ENCODE results near the gene GABRB1.

The GABRB1 gene

GRCh38 chr4:47128991-47129390 is 97.6 kb downstream of the GABRB1 start:
- no peak overlapping the region for H3K4me3 ChIP-seq (ENCODE audit: low read depth, low read length)
- TF ChIP-seq CTCF (IDR thresholded peaks at IDR 0.05; ENCODE audit: borderline replicate concordance, insufficient read depth, low read depth, low read length), result no peak

- no peak for TF ChIP-seq CTCF (IDR thresholded peaks at IDR 0.05; ENCODE audit: borderline replicate concordance, insufficient read depth, low read depth, low read length)
- no peak overlapping the region for H3K4me3 ChIP-seq (ENCODE audit: low read depth, low read length)
Measured at GRCh38 chr4:47135210-47135609, 103.8 kb downstream of the GABRB1 start.

- no peak for TF ChIP-seq CTCF (IDR thresholded peaks at IDR 0.05; ENCODE audit: borderline replicate concordance, insufficient read depth, low read depth, low read length)
- no peak overlapping the region for H3K4me3 ChIP-seq (ENCODE audit: low read depth, low read length)
Measured at GRCh38 chr4:47143261-47143660, 111.9 kb downstream of the GABRB1 start.

- no peak overlapping the region for H3K4me3 ChIP-seq (ENCODE audit: low read depth, low read length)
- TF ChIP-seq CTCF (IDR thresholded peaks at IDR 0.05; ENCODE audit: borderline replicate concordance, insufficient read depth, low read depth, low read length), result no peak
Measured at GRCh38 chr4:47145630-47146029, 114.3 kb downstream of the GABRB1 start.

GRCh38 chr4:47154816-47155370 is 123.5 kb downstream of the GABRB1 start:
- H3K4me3 ChIP-seq (ENCODE audit: low read depth, low read length), result no peak overlapping the region
- no peak for TF ChIP-seq CTCF (IDR thresholded peaks at IDR 0.05; ENCODE audit: borderline replicate concordance, insufficient read depth, low read depth, low read length)

- TF ChIP-seq CTCF (IDR thresholded peaks at IDR 0.05; ENCODE audit: borderline replicate concordance, insufficient read depth, low read depth, low read length), result no peak
- no peak overlapping the region for H3K4me3 ChIP-seq (ENCODE audit: low read depth, low read length)
Measured at GRCh38 chr4:47155919-47156318, 124.6 kb downstream of the GABRB1 start.

GRCh38 chr4:47160095-47160494 is 128.7 kb downstream of the GABRB1 start:
- no peak for TF ChIP-seq CTCF (IDR thresholded peaks at IDR 0.05; ENCODE audit: borderline replicate concordance, insufficient read depth, low read depth, low read length)

More at GRCh38 chr4:47160095-47160494, 128.7 kb downstream of the GABRB1 start:
- no peak overlapping the region for H3K4me3 ChIP-seq (ENCODE audit: low read depth, low read length)

Measured in GM12875 (cell line).